Stimulated activated CD4-positive, alpha-beta T cell treated with anti-CD3 and anti-CD28 coated beads, Interleukin-2, amount 100 ng/mL, for 24 hours (primary cell): ENCODE measurements around the gene KRT3.
"Not testable (repeated sequence)": the region's sequence is repeated elsewhere in the genome, so short reads cannot be mapped to it uniquely, and the experiment has no call there.

Experiments used
- DNase-seq, 2 donors: peaks; one replicate each; pipeline ENCODE4 v3.0.0-alpha.2; 2020

KRT3 gene

GRCh38 chr12:52777566-52777965 is 18.4 kb downstream of the KRT3 start:
- no peak for DNase-seq

- DNase-seq: no peak
Observed at GRCh38 chr12:52776913-52777395, 19.0 kb downstream of the KRT3 start, which contains the start of gene KRT76. Gene KRT76 (minus strand): TSS chr12:52777345. CDS start chr12:52777291, 54 bp downstream.

GRCh38 chr12:52776435-52776834 is 19.5 kb downstream of the KRT3 start:
- DNase-seq: no peak

GRCh38 chr12:52774629-52775250 is 21.2 kb downstream of the KRT3 start:
- no peak for DNase-seq

- DNase-seq: no peak
Observed at GRCh38 chr12:52772772-52773171, 23.1 kb downstream of the KRT3 start.

- no peak for DNase-seq
Observed at GRCh38 chr12:52772188-52772587, 23.7 kb downstream of the KRT3 start.

- no peak for DNase-seq
Observed at GRCh38 chr12:52771505-52771904, 24.4 kb downstream of the KRT3 start.

- no peak for DNase-seq
Observed at GRCh38 chr12:52771088-52771487, 24.8 kb downstream of the KRT3 start.

- DNase-seq: no peak
Observed at GRCh38 chr12:52769946-52770345, 26.0 kb downstream of the KRT3 start.

GRCh38 chr12:52769354-52769753 is 26.6 kb downstream of the KRT3 start:
- DNase-seq: no peak

- no peak for DNase-seq
Observed at GRCh38 chr12:52768479-52769200, 27.3 kb downstream of the KRT3 start.

GRCh38 chr12:52767427-52767826 is 28.5 kb downstream of the KRT3 start:
- no peak for DNase-seq

- DNase-seq: no peak
Observed at GRCh38 chr12:52767020-52767379, 28.9 kb downstream of the KRT3 start.

GRCh38 chr12:52766351-52767019 is 29.4 kb downstream of the KRT3 start:
- DNase-seq: no peak

- DNase-seq: no peak
Observed at GRCh38 chr12:52765702-52766101, 30.2 kb downstream of the KRT3 start.

GRCh38 chr12:52763991-52764390 is 31.9 kb downstream of the KRT3 start:
- no peak for DNase-seq

GRCh38 chr12:52763036-52763659 is 32.8 kb downstream of the KRT3 start:
- DNase-seq: no peak

GRCh38 chr12:52761802-52762201 is 34.1 kb downstream of the KRT3 start:
- DNase-seq: no peak

- DNase-seq: not testable (repeated sequence)
Observed at GRCh38 chr12:52761218-52761617, 34.7 kb downstream of the KRT3 start.

- DNase-seq: no peak
Observed at GRCh38 chr12:52760623-52761022, 35.3 kb downstream of the KRT3 start.

- DNase-seq: no peak
Observed at GRCh38 chr12:52759695-52760094, 36.2 kb downstream of the KRT3 start.

- no peak for DNase-seq
Observed at GRCh38 chr12:52759218-52759617, 36.7 kb downstream of the KRT3 start.

GRCh38 chr12:52757449-52758176 is 38.3 kb downstream of the KRT3 start:
- DNase-seq: no peak
